Breast epithelium (tissue), 4 donors: ENCODE results near the gene STAM. TPM values are rescaled to one million over a fixed set of nuclear protein-coding genes. Genes with fewer than 3 reads are reported as not detected.

Experiments used
- DNase-seq, 2 donors: peaks; one replicate each; pipeline ENCODE4 v3.0.0-alpha.2; 2019; ENCODE audit warnings: low spot score in 2 of 2
- H3K27ac ChIP-seq, 2 donors: fragments of 200-600 bp; sonication (generic) in 1 of 2; one replicate each; pipeline ENCODE4 v1.5.1; 2016 to 2019; ENCODE audit warnings: mild to moderate bottlenecking in 1 of 2
- H3K27me3 ChIP-seq, 2 donors: fragments of 200-600 bp; sonication (generic) in 1 of 2; one replicate each; pipeline versions ENCODE4 v1.5.1 to v1.6.0; 2017 to 2019; ENCODE audit warnings: control low read depth in 1 of 2, mild to moderate bottlenecking in 1 of 2
- H3K36me3 ChIP-seq: fragments of 200-600 bp; one replicate; pipeline ENCODE4 v1.5.1; 2019
- H3K4me1 ChIP-seq, 2 donors: fragments of 200-600 bp; sonication (generic); one replicate each; pipeline ENCODE4 v1.5.1; 2016 to 2019; ENCODE audit warnings: control low read depth in 1 of 2
- H3K4me3 ChIP-seq, 3 donors: fragments of 200-600 bp; sonication (generic); 1 replicate in 2 of 3; 2 replicates in 1 of 3; pipeline ENCODE4 v1.5.1; 2016 to 2019; ENCODE audit warnings: mild to moderate bottlenecking in 3 of 3, moderate library complexity in 2 of 3
- H3K9me3 ChIP-seq, 2 donors: fragments of 200-600 bp; sonication (generic) in 1 of 2; one replicate each; pipeline ENCODE4 v1.5.1; 2016 to 2019; ENCODE audit warnings: control low read depth in 1 of 2
- POLR2A ChIP-seq: fragments of 450-650 bp; IDR thresholded peaks from one replicate; pipeline ENCODE4 v1.6.1; 2016; ENCODE audit warnings: antibody characterized with exemption, mild to moderate bottlenecking, moderate library complexity
- POLR2AphosphoS5 ChIP-seq, 3 donors: sonication (generic); formaldehyde crosslinking; IDR thresholded peaks; one replicate each; pipeline ENCODE4 v1.6.1; 2017; ENCODE audit warnings: antibody characterized with exemption in 3 of 3
- intact Hi-C: fragments of 100-400 bp; cut with DNase I; formaldehyde crosslinking; loops from one replicate; pipeline ENCODE4 v1.15.1; 2023; ENCODE audit warnings: low total_unique reads
- total RNA-seq, 3 donors: library from RNA; depleted of rRNA; stranded (reverse); fragments of >200 nt; gene quantifications; one replicate each; pipeline ENCODE4 v1.1.0, GENCODE V29; 2016
- TF ChIP-seq, protein P1 (sequence below), 3 donors: fragments of 450-650 bp; IDR thresholded peaks; one replicate each; pipeline ENCODE4 v1.5.1; 2016 to 2017; ENCODE audit warnings: antibody characterized with exemption in 3 of 3, mild to moderate bottlenecking in 3 of 3, moderate library complexity in 3 of 3

STAM gene
- total RNA-seq, 3 donors from 2014 or later = 19.0 to 25.2 (median 22.7) TPM

DNA sequence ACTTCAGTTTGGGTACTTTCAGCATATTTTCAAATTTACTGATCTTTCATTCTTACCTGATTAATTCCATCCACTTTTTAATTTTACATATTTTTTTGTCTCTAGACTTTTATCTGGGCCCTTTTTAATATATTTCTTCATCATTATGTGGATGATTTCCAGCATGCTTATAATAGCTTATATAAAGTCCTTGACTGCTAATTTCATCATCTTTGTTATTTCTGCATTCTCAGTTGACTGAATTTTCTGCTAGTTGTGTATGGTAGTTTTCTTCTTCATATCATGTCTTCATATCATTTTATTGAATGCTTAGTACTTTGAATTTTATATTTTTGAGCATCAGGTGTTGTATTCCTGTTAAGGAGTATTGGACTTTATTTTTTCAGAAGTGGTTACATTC lies 39.6 kb downstream of the STAM start:
- no peak for DNase-seq
- intact Hi-C loops = no loop called here
- H3K36me3 ChIP-seq = no peaks in the 10 kb centered on the region
- no peak overlapping the region for H3K4me3 ChIP-seq
- TF ChIP-seq POLR2AphosphoS5 (IDR thresholded peaks at IDR 0.05) = no peak
- TF ChIP-seq POLR2A = no peak
- TF ChIP-seq, protein P1, sequence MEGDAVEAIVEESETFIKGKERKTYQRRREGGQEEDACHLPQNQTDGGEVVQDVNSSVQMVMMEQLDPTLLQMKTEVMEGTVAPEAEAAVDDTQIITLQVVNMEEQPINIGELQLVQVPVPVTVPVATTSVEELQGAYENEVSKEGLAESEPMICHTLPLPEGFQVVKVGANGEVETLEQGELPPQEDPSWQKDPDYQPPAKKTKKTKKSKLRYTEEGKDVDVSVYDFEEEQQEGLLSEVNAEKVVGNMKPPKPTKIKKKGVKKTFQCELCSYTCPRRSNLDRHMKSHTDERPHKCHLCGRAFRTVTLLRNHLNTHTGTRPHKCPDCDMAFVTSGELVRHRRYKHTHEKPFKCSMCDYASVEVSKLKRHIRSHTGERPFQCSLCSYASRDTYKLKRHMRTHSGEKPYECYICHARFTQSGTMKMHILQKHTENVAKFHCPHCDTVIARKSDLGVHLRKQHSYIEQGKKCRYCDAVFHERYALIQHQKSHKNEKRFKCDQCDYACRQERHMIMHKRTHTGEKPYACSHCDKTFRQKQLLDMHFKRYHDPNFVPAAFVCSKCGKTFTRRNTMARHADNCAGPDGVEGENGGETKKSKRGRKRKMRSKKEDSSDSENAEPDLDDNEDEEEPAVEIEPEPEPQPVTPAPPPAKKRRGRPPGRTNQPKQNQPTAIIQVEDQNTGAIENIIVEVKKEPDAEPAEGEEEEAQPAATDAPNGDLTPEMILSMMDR (IDR thresholded peaks at IDR 0.05) = no peak
- no peaks in the 10 kb centered on the region for H3K9me3 ChIP-seq
- no peaks in the 10 kb centered on the region for H3K4me1 ChIP-seq
- no peak overlapping the region for H3K27ac ChIP-seq
- H3K27me3 ChIP-seq = no peaks in the 10 kb centered on the region

DNA sequence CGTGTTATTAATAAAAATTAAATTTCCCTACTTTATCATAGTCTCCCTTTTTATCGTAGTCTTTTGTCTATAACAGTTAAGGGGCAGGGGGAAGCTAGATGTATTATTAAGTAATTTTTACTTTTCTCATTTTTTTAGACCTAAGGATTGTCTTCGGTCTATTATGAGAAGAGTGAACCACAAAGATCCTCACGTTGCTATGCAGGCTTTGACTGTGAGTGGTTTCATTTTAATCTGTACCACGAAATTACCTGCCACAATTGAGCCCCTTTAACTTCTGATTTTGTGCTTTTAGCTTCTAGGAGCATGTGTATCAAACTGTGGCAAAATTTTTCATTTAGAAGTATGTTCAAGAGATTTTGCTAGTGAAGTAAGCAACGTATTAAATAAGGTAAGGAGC lies 40.6 kb downstream of the STAM start:
- no peak for DNase-seq
- H3K4me3 ChIP-seq = no peak overlapping the region
- H3K9me3 ChIP-seq = no peaks in the 10 kb centered on the region
- H3K36me3 ChIP-seq = no peaks in the 10 kb centered on the region
- no peaks in the 10 kb centered on the region for H3K27me3 ChIP-seq
- intact Hi-C loops = no loop called here
- H3K4me1 ChIP-seq = no peaks in the 10 kb centered on the region
- TF ChIP-seq POLR2A = no peak
- TF ChIP-seq, protein P1 (IDR thresholded peaks at IDR 0.05) = no peak
- TF ChIP-seq POLR2AphosphoS5 (IDR thresholded peaks at IDR 0.05) = no peak
- H3K27ac ChIP-seq = no peak overlapping the region

DNA sequence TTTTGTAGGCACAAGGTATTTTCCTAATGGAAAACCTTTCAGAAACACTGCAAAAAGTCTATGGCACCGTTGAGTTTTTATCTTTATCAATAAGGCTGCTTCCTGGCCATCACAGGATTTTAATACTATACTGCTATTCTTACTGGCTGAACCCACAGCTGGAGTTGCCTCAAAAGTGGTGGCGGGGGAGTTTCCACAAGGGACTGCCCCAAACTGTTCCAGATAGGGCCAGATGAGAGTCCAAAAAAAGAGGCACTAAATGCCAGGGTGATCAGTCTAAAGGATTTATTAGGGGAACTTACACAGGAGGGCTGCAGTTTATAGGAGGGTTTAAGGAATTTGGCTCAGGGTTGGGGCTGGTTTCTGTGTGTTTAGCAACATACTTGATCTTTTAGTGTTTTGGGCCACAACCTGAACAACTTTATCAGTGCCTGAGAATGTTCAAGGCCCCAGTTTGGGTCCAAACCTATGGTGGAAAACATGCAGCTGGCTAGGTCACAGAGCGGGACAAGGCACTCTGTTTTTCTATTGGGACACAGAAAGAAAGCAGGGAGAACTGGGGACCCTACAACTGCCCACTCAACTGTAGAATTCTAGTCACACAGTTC lies 41.4 kb downstream of the STAM start:
- Histone ChIP-seq H3K27ac (no peak overlapping the region), H3K9me3 (no peaks in the 10 kb centered on the region), H3K36me3 (no peaks in the 10 kb centered on the region), H3K27me3 (no peaks in the 10 kb centered on the region), H3K4me3 (no peak overlapping the region), H3K4me1 (no peaks in the 10 kb centered on the region)
- intact Hi-C loops = no loop called here
- no peak for TF ChIP-seq POLR2A
- no peak for TF ChIP-seq POLR2AphosphoS5 (IDR thresholded peaks at IDR 0.05)
- TF ChIP-seq, protein P1 (IDR thresholded peaks at IDR 0.05) = no peak
- DNase-seq = no peak

DNA sequence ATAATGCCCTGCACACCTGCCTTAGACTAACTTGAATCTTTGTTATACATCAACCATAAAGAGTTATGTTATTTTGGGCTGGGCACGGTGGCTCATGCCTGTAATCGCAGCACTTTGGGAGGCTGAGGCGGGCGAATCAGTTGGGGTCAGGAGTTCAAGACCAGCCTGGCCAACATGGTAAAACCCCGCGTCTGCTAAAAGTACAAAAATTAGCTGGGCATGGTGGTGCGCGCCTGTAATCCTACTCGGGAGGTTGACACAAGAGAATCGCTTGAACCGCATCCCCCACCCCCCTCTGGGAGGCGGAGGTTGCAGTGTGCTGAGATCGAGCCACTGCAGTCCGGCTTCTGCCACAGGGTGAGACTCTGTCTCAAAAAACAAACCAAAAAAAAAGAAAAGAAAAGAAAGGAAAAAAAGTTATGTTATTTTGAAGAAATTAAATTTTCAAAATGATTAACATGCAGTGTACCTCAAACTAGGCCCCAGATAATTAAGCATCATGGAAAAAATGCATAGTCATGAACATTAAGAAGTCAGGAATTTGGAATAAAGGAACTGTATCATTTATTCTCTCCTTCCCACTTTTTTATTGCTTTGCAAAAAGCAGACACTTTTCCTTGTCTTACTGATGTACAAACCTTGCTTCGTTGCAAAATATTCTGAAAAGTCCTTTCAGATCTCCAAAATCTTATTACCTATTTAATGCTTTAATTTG lies 43.3 kb downstream of the STAM start:
- intact Hi-C loops = no loop called here
- Histone ChIP-seq H3K27ac (no peak overlapping the region), H3K36me3 (no peaks in the 10 kb centered on the region), H3K27me3 (no peaks in the 10 kb centered on the region), H3K4me1 (no peaks in the 10 kb centered on the region), H3K4me3 (no peak overlapping the region), H3K9me3 (no peaks in the 10 kb centered on the region)
- DNase-seq = no peak
- TF ChIP-seq, protein P1 (IDR thresholded peaks at IDR 0.05) = no peak
- TF ChIP-seq POLR2A (no peak), POLR2AphosphoS5 (IDR thresholded peaks at IDR 0.05) (no peak)

GRCh38 chr10:17689137-17689536 lies 45.2 kb downstream of the STAM start:
- H3K36me3 ChIP-seq = no peaks in the 10 kb centered on the region
- no peak overlapping the region for H3K27ac ChIP-seq
- TF ChIP-seq POLR2A (no peak), POLR2AphosphoS5 (IDR thresholded peaks at IDR 0.05) (no peak)
- TF ChIP-seq, protein P1 (IDR thresholded peaks at IDR 0.05) = no peak
- no peak overlapping the region for H3K4me3 ChIP-seq
- no peak for DNase-seq
- no peaks in the 10 kb centered on the region for H3K27me3 ChIP-seq
- H3K9me3 ChIP-seq = no peaks in the 10 kb centered on the region
- no peaks in the 10 kb centered on the region for H3K4me1 ChIP-seq
- intact Hi-C loops = no loop called here
